Superior temporal gyrus (tissue), 1 donor: ENCODE results near the gene CMSS1.

Experiments used
- DNase-seq: peaks from one replicate; pipeline ENCODE4 v3.0.0-alpha.2; 2016; ENCODE audit errors: extremely low spot score

CMSS1 gene

GRCh38 chr3:100105501-100105900, 287.8 kb downstream of the CMSS1 start:
- DNase-seq: no peak

GRCh38 chr3:100106094-100106493, 288.4 kb downstream of the CMSS1 start:
- DNase-seq: no peak

- no peak for DNase-seq
These were observed 289.0 kb downstream of the CMSS1 start for GRCh38 chr3:100106531-100107141.

- no peak for DNase-seq
These were observed 289.7 kb downstream of the CMSS1 start for GRCh38 chr3:100107221-100107814.

- DNase-seq: no peak
These were observed 290.9 kb downstream of the CMSS1 start for GRCh38 chr3:100108464-100109079.

GRCh38 chr3:100110162-100110561, 292.5 kb downstream of the CMSS1 start:
- DNase-seq: no peak

GRCh38 chr3:100111728-100112127, 294.1 kb downstream of the CMSS1 start:
- DNase-seq: no peak

- DNase-seq: no peak
These were observed 296.2 kb downstream of the CMSS1 start for GRCh38 chr3:100113723-100114412.

GRCh38 chr3:100114413-100115030, 296.9 kb downstream of the CMSS1 start, which contains the start of gene FILIP1L:
TSS of gene FILIP1L (minus strand) at chr3:100114501.
- no peak for DNase-seq

- DNase-seq: no peak
These were observed 299.4 kb downstream of the CMSS1 start for GRCh38 chr3:100117093-100117492.

- DNase-seq: no peak
These were observed 302.4 kb downstream of the CMSS1 start for GRCh38 chr3:100120012-100120411.

GRCh38 chr3:100120693-100121092, 303.0 kb downstream of the CMSS1 start:
- no peak for DNase-seq

- DNase-seq: no peak
These were observed 304.7 kb downstream of the CMSS1 start for GRCh38 chr3:100122321-100122720.

- no peak for DNase-seq
These were observed 305.4 kb downstream of the CMSS1 start for GRCh38 chr3:100123112-100123511.

- DNase-seq: no peak
These were observed 306.6 kb downstream of the CMSS1 start for GRCh38 chr3:100124201-100124761.

- no peak for DNase-seq
These were observed 307.7 kb downstream of the CMSS1 start for GRCh38 chr3:100125161-100125938.

- no peak for DNase-seq
These were observed 310.1 kb downstream of the CMSS1 start for GRCh38 chr3:100127792-100128191.

GRCh38 chr3:100128565-100128964, 310.9 kb downstream of the CMSS1 start:
- DNase-seq: no peak

- DNase-seq: no peak
These were observed 312.3 kb downstream of the CMSS1 start for GRCh38 chr3:100129941-100130340.

- no peak for DNase-seq
These were observed 313.6 kb downstream of the CMSS1 start for GRCh38 chr3:100131241-100131640.

- DNase-seq: no peak
These were observed 319.3 kb downstream of the CMSS1 start for GRCh38 chr3:100136921-100137320.
